ENCODE data around the gene ITM2C. TPM values are rescaled to one million over a fixed set of nuclear protein-coding genes. Genes with fewer than 3 reads are reported as not detected.

ITM2C gene
- total RNA-seq, 1 experiment from 2014 or later = 39.4 TPM

- no peak for DNase-seq (ENCODE audit: low read depth)
Measured at GRCh38 chr2:230872151-230872967, 7.6 kb downstream of the ITM2C start.

- DNase-seq (ENCODE audit: low read depth) = no peak
Measured at GRCh38 chr2:230872968-230873660, 8.4 kb downstream of the ITM2C start.

- no peak for DNase-seq (ENCODE audit: low read depth)
Measured at GRCh38 chr2:230873661-230874401, 9.1 kb downstream of the ITM2C start.

GRCh38 chr2:230874456-230874855 lies 9.7 kb downstream of the ITM2C start:
- no peak for DNase-seq (ENCODE audit: low read depth)

GRCh38 chr2:230874876-230875275 lies 10.1 kb downstream of the ITM2C start:
- DNase-seq (ENCODE audit: low read depth) = no peak

- DNase-seq (ENCODE audit: low read depth) = no peak
Measured at GRCh38 chr2:230875347-230876315, 10.9 kb downstream of the ITM2C start.

GRCh38 chr2:230877116-230877758 lies 12.5 kb downstream of the ITM2C start:
- no peak for DNase-seq (ENCODE audit: low read depth)

GRCh38 chr2:230877759-230878598 lies 13.2 kb downstream of the ITM2C start:
- DNase-seq (ENCODE audit: low read depth) = peak; percentile 56

- DNase-seq (ENCODE audit: low read depth) = no peak
Measured at GRCh38 chr2:230878599-230879188, 14.0 kb downstream of the ITM2C start.

GRCh38 chr2:230879271-230879882 lies 14.6 kb downstream of the ITM2C start:
- no peak for DNase-seq (ENCODE audit: low read depth)

GRCh38 chr2:230879891-230880290 lies 15.1 kb downstream of the ITM2C start:
- no peak for DNase-seq (ENCODE audit: low read depth)

GRCh38 chr2:230881840-230882239 lies 17.1 kb downstream of the ITM2C start:
- DNase-seq (ENCODE audit: low read depth) = no peak

- no peak for DNase-seq (ENCODE audit: low read depth)
Measured at GRCh38 chr2:230885463-230886130, 20.9 kb downstream of the ITM2C start.

- no peak for DNase-seq (ENCODE audit: low read depth)
Measured at GRCh38 chr2:230886206-230886605, 21.5 kb downstream of the ITM2C start.

GRCh38 chr2:230886671-230887071 lies 21.9 kb downstream of the ITM2C start:
- no peak for DNase-seq (ENCODE audit: low read depth)

GRCh38 chr2:230887342-230887741 lies 22.6 kb downstream of the ITM2C start:
- no peak for DNase-seq (ENCODE audit: low read depth)

- no peak for DNase-seq (ENCODE audit: low read depth)
Measured at GRCh38 chr2:230888824-230889400, 24.2 kb downstream of the ITM2C start.

All from HT1080 (cell line).